Naive B cell (primary cell): Measurements from ENCODE around the gene HOXD9. TPM values are rescaled to one million over a fixed set of nuclear protein-coding genes. Genes with fewer than 3 reads are reported as not detected.

Source experiments
- ATAC-seq, 2 donors: fragments of 150-1000 bp; cut with Tn5 transposase; 2 replicates each; pipeline ENCODE4 v1.10.0; 2021; ENCODE audit warnings: low read depth in 2 of 2, mild to moderate bottlenecking in 2 of 2, moderate library complexity in 2 of 2
- DNase-seq: peaks from one replicate; pipeline ENCODE4 v3.0.0; 2022
- H3K27ac Mint-ChIP-seq, 6 donors: one replicate each; pipeline ENCODE4 v1.8.0; 2020 to 2022; ENCODE audit warnings: mild to moderate bottlenecking in 6 of 6, mixed read lengths in 6 of 6, moderate library complexity in 5 of 6, inconsistent platforms in 2 of 6
- H3K27me3 Mint-ChIP-seq, 3 donors: one replicate each; pipeline ENCODE4 v1.8.0; 2021 to 2022; ENCODE audit warnings: mixed read lengths in 3 of 3, mild to moderate bottlenecking in 1 of 3
- H3K36me3 Mint-ChIP-seq, 2 donors: one replicate each; pipeline ENCODE4 v1.8.0; 2020 to 2022; ENCODE audit warnings: mixed read lengths in 2 of 2, inconsistent platforms in 1 of 2, mild to moderate bottlenecking in 1 of 2
- H3K4me1 Mint-ChIP-seq, 3 donors: one replicate each; pipeline ENCODE4 v1.8.0; 2020 to 2022; ENCODE audit warnings: mixed read lengths in 3 of 3, inconsistent platforms in 1 of 3, mild to moderate bottlenecking in 1 of 3, moderate library complexity in 1 of 3
- H3K4me3 Mint-ChIP-seq, 8 donors: one replicate each; pipeline ENCODE4 v1.8.0; 2020 to 2022; ENCODE audit warnings: mild to moderate bottlenecking in 8 of 8, mixed read lengths in 8 of 8, moderate library complexity in 8 of 8, inconsistent platforms in 2 of 8
- H3K9me3 Mint-ChIP-seq, 7 donors: one replicate each; pipeline ENCODE4 v1.8.0; 2020 to 2022; ENCODE audit warnings: mixed read lengths in 7 of 7, mild to moderate bottlenecking in 5 of 7, inconsistent platforms in 2 of 7, moderate library complexity in 1 of 7
- polyA plus RNA-seq, 6 donors: library from polyadenylated mRNA; unstranded; fragments of 300-500 nt; fragmentation: Illumina TruSeq; gene quantifications; one replicate each; pipeline ENCODE4 v1.2.3, GENCODE V29; 2021; ENCODE audit warnings: low read depth in 6 of 6

The HOXD9 gene
- polyA plus RNA-seq, 6 donors from 2014 or later: not detected

- ATAC-seq (no peak), DNase-seq (no peak)
- Mint-ChIP-seq H3K4me3 (no peak overlapping the region), H3K36me3 (no peaks in the 10 kb centered on the region), H3K4me1 (peaks cover 7 to 19% (median 13%) of the 10 kb centered on the region in 3 donors), H3K27me3 (peaks cover 58 to 91% (median 85%) of the 10 kb centered on the region in 3 donors), H3K9me3 (peaks cover 0 to 5% (median 0%) of the 10 kb centered on the region in 7 donors), H3K27ac (peak overlapping the region in 1 of 6 donors; percentile 20)
Measured at GRCh38 chr2:176173567-176174381, 51.3 kb downstream of the HOXD9 start.

- H3K27ac Mint-ChIP-seq: peak overlapping the region in 1 of 6 donors; percentile 20
- peaks cover 7 to 19% (median 13%) of the 10 kb centered on the region in 3 donors for H3K4me1 Mint-ChIP-seq
- no peak overlapping the region for H3K4me3 Mint-ChIP-seq
- DNase-seq (no peak), ATAC-seq (no peak)
- H3K36me3 Mint-ChIP-seq: no peaks in the 10 kb centered on the region
- peaks cover 0 to 5% (median 0%) of the 10 kb centered on the region in 7 donors for H3K9me3 Mint-ChIP-seq
- H3K27me3 Mint-ChIP-seq: peaks cover 64 to 91% (median 85%) of the 10 kb centered on the region in 3 donors
Measured at GRCh38 chr2:176174382-176174823, 51.9 kb downstream of the HOXD9 start.

Other genes starting within 250 kb of the HOXD9 start
- gene LNPK, start 120.5 kb upstream of the HOXD9 start, polyA plus RNA-seq: 10 to 100 TPM in 4 of 6 donors, 1 to 10 TPM in 2; 7.1 to 15.6 (median 10.2) TPM
- gene EVX2, start 38.8 kb upstream of the HOXD9 start, polyA plus RNA-seq: not detected
- not detected for gene HOXD13, start 30.0 kb upstream of the HOXD9 start, polyA plus RNA-seq
- not detected for gene HOXD12, start 22.9 kb upstream of the HOXD9 start, polyA plus RNA-seq
- not detected for gene HOXD11, start 15.4 kb upstream of the HOXD9 start, polyA plus RNA-seq
- not detected for gene HOXD10, start 5.9 kb upstream of the HOXD9 start, polyA plus RNA-seq
- gene HOXD8, start 7.0 kb downstream of the HOXD9 start, polyA plus RNA-seq: not detected
- not detected for gene HOXD4, start 28.8 kb downstream of the HOXD9 start, polyA plus RNA-seq
- not detected for gene HOXD3, start 34.6 kb downstream of the HOXD9 start, polyA plus RNA-seq
- not detected for gene HOXD1, start 65.9 kb downstream of the HOXD9 start, polyA plus RNA-seq
- 10 to 100 TPM; 10.7 to 44.4 (median 19.3) TPM for gene MTX2, start 146.7 kb downstream of the HOXD9 start, polyA plus RNA-seq